ENCODE data around the gene STEAP4. TPM values are rescaled to one million over a fixed set of nuclear protein-coding genes. Genes with fewer than 3 reads are reported as not detected.

STEAP4 gene
- total and polyA plus RNA-seq, 9 of the 15 experiments (the other 6 are each of a cell fraction or from before 2014, with no cell fraction given): 0.07 TPM; not detected in 8

DNA sequence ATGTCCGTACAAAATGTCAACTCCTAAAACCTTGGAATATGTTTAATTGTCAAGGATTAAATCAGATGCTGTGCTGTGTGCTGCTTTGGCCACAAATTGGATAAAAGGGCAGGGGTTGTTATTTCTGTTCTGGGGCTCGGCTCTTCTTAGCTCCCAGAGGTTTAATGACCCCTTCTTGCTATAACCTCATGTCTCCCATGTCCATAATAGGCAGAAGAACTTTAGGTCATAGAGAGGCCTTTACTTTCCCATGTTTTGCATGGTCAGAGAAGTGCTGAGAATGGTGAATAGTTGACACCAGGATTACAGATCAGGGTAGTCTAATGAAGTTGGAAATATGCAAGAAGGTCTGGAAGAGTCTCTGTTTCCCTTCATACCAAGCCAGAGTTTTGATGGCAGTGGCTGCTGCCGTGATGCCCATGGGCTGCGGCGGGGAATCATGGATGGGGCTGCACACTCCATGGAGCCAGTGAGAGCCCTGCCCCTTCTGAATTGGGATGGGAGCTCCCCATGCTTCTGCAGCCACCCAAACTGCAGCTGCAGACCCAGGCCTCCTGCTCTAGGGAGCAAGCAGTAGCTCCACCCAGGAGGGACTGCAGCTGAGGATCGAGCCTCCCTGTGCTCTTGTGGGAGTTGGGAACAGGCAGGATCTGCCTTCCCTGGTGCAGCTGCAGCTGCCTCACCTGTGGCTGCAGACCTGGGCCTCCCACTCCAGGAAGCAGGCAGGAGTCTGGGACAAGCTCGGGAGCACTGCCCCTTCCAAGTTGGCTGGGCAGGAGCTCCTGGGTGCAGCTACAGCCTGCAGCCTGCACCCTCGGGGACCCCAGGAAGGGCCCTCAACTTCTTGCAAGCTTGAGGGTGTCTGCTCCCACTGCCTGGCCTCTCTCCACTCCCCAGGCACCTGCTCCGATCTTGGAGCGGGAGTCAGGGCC, 23.1 kb upstream of the STEAP4 start:
- WGBS (ENCODE audit: insufficient coverage, low coverage, missing lambda C conversion rate): 0% methylated on average over 10 of the region's 10 CpGs
- BruUV-seq (replicated peaks): no TSS peak
- POLR2A ChIA-PET: no interaction called here
- no peak for TF ChIP-seq MEF2A (IDR thresholded peaks at IDR 0.05; ENCODE audit: control insufficient read depth, low read depth, low read length)
- TF ChIP-seq, protein P1, sequence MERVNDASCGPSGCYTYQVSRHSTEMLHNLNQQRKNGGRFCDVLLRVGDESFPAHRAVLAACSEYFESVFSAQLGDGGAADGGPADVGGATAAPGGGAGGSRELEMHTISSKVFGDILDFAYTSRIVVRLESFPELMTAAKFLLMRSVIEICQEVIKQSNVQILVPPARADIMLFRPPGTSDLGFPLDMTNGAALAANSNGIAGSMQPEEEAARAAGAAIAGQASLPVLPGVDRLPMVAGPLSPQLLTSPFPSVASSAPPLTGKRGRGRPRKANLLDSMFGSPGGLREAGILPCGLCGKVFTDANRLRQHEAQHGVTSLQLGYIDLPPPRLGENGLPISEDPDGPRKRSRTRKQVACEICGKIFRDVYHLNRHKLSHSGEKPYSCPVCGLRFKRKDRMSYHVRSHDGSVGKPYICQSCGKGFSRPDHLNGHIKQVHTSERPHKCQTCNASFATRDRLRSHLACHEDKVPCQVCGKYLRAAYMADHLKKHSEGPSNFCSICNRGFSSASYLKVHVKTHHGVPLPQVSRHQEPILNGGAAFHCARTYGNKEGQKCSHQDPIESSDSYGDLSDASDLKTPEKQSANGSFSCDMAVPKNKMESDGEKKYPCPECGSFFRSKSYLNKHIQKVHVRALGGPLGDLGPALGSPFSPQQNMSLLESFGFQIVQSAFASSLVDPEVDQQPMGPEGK (CRISPR knock-in tag; IDR thresholded peaks at IDR 0.05; ENCODE audit: borderline replicate concordance): no peak
- TF ChIP-seq NUFIP1 (IDR thresholded peaks at IDR 0.05; ENCODE audit: partially characterized antibody): no peak
- TF ChIP-seq U2AF2 (optimal IDR thresholded peaks at IDR 0.05; ENCODE audit: low read depth, low read length): no peak
- no peak for TF ChIP-seq ZNF311 (CRISPR knock-in tag; IDR thresholded peaks at IDR 0.05)
- TF ChIP-seq ZNF586 (CRISPR knock-in tag; conservative IDR thresholded peaks at IDR 0.05): no peak
- TF ChIP-seq, protein P2, sequence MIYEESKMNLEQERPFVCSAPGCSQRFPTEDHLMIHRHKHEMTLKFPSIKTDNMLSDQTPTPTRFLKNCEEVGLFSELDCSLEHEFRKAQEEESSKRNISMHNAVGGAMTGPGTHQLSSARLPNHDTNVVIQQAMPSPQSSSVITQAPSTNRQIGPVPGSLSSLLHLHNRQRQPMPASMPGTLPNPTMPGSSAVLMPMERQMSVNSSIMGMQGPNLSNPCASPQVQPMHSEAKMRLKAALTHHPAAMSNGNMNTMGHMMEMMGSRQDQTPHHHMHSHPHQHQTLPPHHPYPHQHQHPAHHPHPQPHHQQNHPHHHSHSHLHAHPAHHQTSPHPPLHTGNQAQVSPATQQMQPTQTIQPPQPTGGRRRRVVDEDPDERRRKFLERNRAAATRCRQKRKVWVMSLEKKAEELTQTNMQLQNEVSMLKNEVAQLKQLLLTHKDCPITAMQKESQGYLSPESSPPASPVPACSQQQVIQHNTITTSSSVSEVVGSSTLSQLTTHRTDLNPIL (CRISPR knock-in tag; IDR thresholded peaks at IDR 0.05): no peak
- no peak for TF ChIP-seq MYBL2 (IDR thresholded peaks at IDR 0.05; ENCODE audit: low read depth)
- no peak for TF ChIP-seq MYBL2 (CRISPR knock-in tag; IDR thresholded peaks at IDR 0.05; ENCODE audit: borderline replicate concordance)
- no peak for TF ChIP-seq SP2 (IDR thresholded peaks at IDR 0.05; ENCODE audit: extremely low read depth, low read depth, low read length, poor library complexity, severe bottlenecking)
- TF ChIP-seq, protein P3, sequence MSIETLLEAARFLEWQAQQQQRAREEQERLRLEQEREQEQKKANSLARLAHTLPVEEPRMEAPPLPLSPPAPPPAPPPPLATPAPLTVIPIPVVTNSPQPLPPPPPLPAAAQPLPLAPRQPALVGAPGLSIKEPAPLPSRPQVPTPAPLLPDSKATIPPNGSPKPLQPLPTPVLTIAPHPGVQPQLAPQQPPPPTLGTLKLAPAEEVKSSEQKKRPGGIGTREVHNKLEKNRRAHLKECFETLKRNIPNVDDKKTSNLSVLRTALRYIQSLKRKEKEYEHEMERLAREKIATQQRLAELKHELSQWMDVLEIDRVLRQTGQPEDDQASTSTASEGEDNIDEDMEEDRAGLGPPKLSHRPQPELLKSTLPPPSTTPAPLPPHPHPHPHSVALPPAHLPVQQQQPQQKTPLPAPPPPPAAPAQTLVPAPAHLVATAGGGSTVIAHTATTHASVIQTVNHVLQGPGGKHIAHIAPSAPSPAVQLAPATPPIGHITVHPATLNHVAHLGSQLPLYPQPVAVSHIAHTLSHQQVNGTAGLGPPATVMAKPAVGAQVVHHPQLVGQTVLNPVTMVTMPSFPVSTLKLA (conservative IDR thresholded peaks at IDR 0.05): no peak
- TF ChIP-seq ZNF133 (CRISPR knock-in tag; IDR thresholded peaks at IDR 0.05): no peak
- TF ChIP-seq HMGN3 (IDR thresholded peaks at IDR 0.05; ENCODE audit: borderline replicate concordance, extremely low read depth, insufficient read length, low read depth, low read length): no peak
- TF ChIP-seq, protein P4, sequence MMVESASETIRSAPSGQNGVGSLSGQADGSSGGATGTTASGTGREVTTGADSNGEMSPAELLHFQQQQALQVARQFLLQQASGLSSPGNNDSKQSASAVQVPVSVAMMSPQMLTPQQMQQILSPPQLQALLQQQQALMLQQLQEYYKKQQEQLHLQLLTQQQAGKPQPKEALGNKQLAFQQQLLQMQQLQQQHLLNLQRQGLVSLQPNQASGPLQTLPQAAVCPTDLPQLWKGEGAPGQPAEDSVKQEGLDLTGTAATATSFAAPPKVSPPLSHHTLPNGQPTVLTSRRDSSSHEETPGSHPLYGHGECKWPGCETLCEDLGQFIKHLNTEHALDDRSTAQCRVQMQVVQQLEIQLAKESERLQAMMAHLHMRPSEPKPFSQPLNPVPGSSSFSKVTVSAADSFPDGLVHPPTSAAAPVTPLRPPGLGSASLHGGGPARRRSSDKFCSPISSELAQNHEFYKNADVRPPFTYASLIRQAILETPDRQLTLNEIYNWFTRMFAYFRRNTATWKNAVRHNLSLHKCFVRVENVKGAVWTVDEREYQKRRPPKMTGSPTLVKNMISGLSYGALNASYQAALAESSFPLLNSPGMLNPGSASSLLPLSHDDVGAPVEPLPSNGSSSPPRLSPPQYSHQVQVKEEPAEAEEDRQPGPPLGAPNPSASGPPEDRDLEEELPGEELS (CRISPR knock-in tag; IDR thresholded peaks at IDR 0.05; ENCODE audit: borderline replicate concordance): no peak

More for the DNA sequence above, 23.1 kb upstream of the STEAP4 start:
- Histone ChIP-seq H3K9me1 (ENCODE audit: control insufficient read depth, insufficient read depth, low read length) (no peaks in the 10 kb centered on the region), H2AFZ (ENCODE audit: low read depth, low read length) (no peak overlapping the region), H3K4me2 (ENCODE audit: insufficient read depth, low read length) (no peak overlapping the region), H3K9me3 (replicated peaks; ENCODE audit: control insufficient read depth, insufficient read depth, low read depth, low read length) (no peaks in the 10 kb centered on the region), H3K36me3 (ENCODE audit: control insufficient read depth, insufficient read depth, low read length) (no peaks in the 10 kb centered on the region), H3K27me3 (ENCODE audit: control insufficient read depth in 2 of 2, insufficient read depth in 2 of 2, low read length in 2 of 2) (no peaks in the 10 kb centered on the region), H3K4me1 (replicated peaks in 1 of 2; ENCODE audit: control insufficient read depth in 2 of 2, insufficient read depth in 2 of 2, low read length in 2 of 2) (no peaks in the 10 kb centered on the region), H3K9ac (ENCODE audit: insufficient read depth in 1 of 2, low read depth in 2 of 2, low read length in 2 of 2) (no peak overlapping the region), H3K79me2 (ENCODE audit: control insufficient read depth, insufficient read depth, low read length) (no peaks in the 10 kb centered on the region), H4K20me1 (replicated peaks; ENCODE audit: control insufficient read depth, insufficient read depth, low read length) (no peaks in the 10 kb centered on the region), H3K4me3 (no peak overlapping the region), H3K27ac (ENCODE audit: extremely low read depth, low read depth, low read length) (no peak overlapping the region)
- intact Hi-C loops (cut with micrococcal nuclease) (no loop called here), in situ Hi-C loops (cut with MboI) (no loop called here)
- CTCF ChIA-PET (ENCODE audit: low intra/inter-chr PET ratio): no interaction called here
- no peak for ATAC-seq
- DNase-seq (ENCODE audit: extremely low read depth in 1 of 4, low spot score in 3 of 4): no peak
- FAIRE-seq: no peak
